Epithelial cell of proximal tubule (primary cell): Measurements from ENCODE around the gene ART4. TPM values are rescaled to one million over a fixed set of nuclear protein-coding genes. Genes with fewer than 3 reads are reported as not detected.

ENCODE experiments used
- DNase-seq: peaks from one replicate; pipeline ENCODE4 v3.0.0-alpha.2; 2011; ENCODE audit warnings: low read depth
- H3K4me3 ChIP-seq: 2 replicates; pipeline ENCODE4 v1.5.1; 2011; ENCODE audit warnings: low read depth, mild to moderate bottlenecking, low read length
- CTCF ChIP-seq: conservative IDR thresholded peaks from 2 replicates; pipeline ENCODE4 v1.5.1; 2012; ENCODE audit warnings: low read depth, mild to moderate bottlenecking, low read length
- total RNA-seq: library from RNA; depleted of rRNA; stranded (reverse); fragments of >200 nt; gene quantifications from 2 replicates; pipeline ENCODE4 v1.2.3, GENCODE V29; 2015

ART4 gene
- total RNA-seq, 1 donor from 2014 or later, result not detected

GRCh38 chr12:14803830-14804160 lies 39.5 kb downstream of the ART4 start:
- no peak for TF ChIP-seq CTCF
- H3K4me3 ChIP-seq, result peak overlapping the region; percentile 79
- DNase-seq, result no peak

- peak within 1 kb of the TSS; percentile 79 for H3K4me3 ChIP-seq
- no peak for TF ChIP-seq CTCF
- peak; percentile 96 for DNase-seq
Measured at GRCh38 chr12:14803011-14803829, 40.1 kb downstream of the ART4 start, which contains the start of the genes C12orf60 and WBP11. Gene C12orf60 (plus strand): TSS chr12:14803670. CDS start chr12:14822936, 19,266 bp downstream. Gene WBP11 (minus strand): TSS chr12:14803478. CDS start chr12:14801383, 2,095 bp downstream.

GRCh38 chr12:14802721-14803010 lies 40.7 kb downstream of the ART4 start:
- no peak for DNase-seq
- TF ChIP-seq CTCF, result no peak
- peak overlapping the region; percentile 79 for H3K4me3 ChIP-seq

- no peak for DNase-seq
- H3K4me3 ChIP-seq, result peak overlapping the region; percentile 79
- TF ChIP-seq CTCF, result no peak
Measured at GRCh38 chr12:14802247-14802646, 41.1 kb downstream of the ART4 start.

GRCh38 chr12:14795028-14795448 lies 48.3 kb downstream of the ART4 start:
- no peak for TF ChIP-seq CTCF
- no peak for DNase-seq
- no peak overlapping the region for H3K4me3 ChIP-seq

GRCh38 chr12:14785568-14785967 lies 57.8 kb downstream of the ART4 start:
- TF ChIP-seq CTCF, result no peak
- H3K4me3 ChIP-seq, result no peak overlapping the region
- no peak for DNase-seq

- TF ChIP-seq CTCF, result no peak
- no peak overlapping the region for H3K4me3 ChIP-seq
- DNase-seq, result no peak
Measured at GRCh38 chr12:14784471-14784870, 58.9 kb downstream of the ART4 start.
